HG03196 (cell line): ENCODE measurements around the gene MGAT5B.

Experiments used
- ATAC-seq: cut with Tn5 transposase; IDR thresholded peaks from one replicate; pipeline ENCODE4 v1.9.1; 2021; ENCODE audit not compliant: unreplicated experiment

The MGAT5B gene

DNA sequence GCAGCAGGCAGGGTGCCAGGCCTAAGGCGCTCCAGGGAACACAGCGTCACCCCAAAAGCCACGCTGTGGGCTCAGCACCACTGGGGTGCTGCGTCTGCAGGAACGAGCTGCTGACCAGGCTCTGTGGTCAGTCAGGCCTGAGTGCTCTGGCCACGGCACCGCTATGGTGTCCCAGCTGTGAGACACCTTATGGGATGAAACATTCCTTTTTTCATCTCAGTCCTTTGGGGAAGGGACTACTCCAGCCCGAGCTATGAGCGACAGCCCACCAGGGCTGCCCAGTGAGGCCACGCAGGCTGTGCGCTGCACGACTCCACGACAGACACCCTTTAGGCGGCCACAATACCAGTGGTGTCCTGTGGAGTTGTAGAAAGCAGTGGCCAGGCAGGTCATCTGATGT lies 11.1 kb downstream of the MGAT5B start:
- no peak for ATAC-seq

DNA sequence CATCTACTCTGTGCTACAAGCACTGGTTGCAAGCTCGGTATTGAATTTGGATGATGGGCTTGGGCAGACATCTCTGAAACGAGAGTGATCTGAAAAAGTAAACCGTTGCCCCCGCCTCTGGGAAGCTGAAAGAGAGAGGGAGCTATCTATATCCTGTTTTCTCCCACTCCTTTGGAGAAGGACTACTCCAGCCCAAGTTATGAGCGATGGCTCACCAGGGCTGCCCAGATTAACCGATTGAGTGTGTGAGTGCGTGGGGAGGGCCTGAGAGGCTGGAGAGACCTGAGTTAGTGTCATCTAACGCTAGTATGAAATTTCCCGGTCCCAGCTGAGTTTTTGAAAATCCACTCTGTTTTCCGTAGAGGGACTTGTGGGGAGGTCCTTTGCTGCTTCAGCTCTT lies 11.5 kb downstream of the MGAT5B start:
- ATAC-seq = no peak

DNA sequence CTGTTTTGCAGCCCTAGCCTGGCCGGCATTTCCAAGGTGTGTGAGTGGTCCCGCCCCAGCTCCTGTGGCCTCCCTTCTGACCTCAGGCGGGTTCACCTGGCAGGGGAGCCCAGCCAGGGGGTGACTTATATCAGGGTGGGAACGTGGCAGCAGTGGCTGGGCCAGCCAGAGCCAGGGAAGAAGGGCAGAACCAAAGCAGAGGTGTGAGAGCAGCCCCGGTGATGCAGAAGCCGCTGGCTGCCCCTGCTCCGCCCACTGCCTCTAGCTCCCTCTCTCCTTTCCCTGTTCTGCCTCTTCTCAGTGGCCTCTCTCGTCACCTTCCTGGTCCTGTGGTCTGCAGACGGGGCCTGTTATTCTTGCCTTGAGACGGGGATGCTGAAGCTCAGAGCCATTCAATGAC lies 12.1 kb downstream of the MGAT5B start:
- ATAC-seq = no peak

DNA sequence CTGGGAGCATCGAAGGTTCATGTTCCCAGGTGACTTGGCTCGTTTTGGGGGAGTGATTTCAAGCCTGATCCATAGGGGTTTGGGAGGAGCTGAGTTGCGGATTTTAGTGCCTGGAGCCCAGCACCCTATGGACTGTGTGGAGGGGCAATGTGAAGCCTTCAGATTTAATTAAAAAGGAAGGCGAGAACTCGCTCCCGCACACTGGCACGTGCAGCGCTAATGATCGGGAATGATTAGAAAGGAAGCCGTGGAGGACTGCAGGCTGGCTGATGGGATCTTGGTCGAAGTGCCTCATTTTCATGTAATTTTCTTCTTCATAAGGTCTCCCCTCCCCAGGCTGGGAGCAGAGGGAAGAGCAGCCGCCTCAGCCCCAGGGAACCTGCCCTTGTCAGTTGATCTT lies 12.8 kb downstream of the MGAT5B start:
- ATAC-seq = no peak

DNA sequence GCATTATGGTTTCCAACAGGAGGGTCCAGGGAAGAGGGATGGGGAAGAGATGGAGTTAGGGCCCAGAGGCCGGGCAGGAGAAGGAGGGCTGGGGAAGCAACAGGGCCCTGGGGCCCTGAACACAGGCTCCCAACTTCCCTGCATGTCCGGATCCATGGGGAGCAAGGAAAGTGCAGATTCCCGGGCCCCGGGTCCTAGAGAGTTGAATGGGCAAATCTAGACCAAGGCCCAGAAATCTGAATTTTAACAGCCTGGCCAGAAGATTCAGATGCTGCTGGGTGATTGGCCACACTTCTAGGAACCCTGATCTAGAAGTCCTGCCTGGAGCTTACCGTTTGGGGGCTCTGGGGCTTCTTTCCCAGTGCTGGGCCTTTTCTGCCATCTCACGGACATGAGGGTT lies 13.2 kb downstream of the MGAT5B start:
- no peak for ATAC-seq

DNA sequence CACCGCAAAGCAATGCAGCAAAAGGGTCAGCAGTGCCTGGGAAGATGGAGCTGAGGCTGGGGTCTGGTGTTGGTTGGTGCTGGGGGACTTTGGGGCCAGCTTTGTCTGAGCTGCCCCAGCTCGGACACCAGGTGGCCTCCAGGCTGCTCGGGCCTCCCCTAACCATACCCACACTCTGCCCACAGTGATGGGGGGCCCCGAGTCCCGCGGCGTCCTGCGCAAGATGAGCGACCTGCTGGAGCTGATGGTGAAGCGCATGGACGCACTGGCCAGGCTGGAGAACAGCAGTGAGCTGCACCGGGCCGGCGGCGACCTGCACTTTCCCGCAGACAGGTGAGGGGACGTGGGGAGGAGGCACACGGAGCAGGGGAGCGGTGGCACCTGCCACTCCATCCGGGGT lies 13.8 kb downstream of the MGAT5B start:
- no peak for ATAC-seq

DNA sequence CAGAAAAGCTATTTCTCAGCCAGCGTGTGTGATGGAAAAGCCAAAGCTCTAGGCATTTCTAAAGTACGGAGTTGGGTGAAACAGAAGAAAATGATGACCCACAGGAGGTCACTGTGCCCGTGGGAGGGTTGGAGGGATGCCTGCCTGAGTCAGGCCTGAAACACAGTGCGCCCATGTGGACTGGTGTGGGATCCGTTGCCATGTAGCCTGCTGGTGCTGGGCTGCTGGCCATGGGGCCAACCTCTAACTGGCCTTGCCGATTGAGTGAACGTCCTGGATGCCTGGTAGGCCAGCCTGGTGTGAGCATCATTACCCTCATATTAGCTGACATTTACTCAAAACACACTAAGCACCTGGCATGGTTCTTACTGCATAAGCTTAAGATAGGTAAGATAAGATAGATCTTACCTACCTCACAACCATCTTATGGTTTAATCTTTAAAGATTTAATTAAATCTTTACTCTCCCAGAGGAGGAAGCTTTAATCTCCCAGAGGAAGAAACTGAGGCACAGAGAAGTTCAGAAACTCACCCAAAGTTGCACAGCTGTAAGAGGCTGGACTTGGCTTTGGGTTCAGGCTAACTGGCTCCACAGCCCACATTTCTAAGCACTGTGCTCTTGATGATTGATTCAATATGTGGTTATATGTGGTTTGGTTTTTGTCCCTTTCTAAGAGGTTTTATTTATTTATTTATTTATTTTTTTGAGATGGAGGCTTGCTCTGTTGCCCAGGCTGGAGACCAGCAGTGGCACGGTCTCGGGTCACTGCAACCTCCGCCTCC lies 15.7 kb downstream of the MGAT5B start:
- ATAC-seq = no peak

DNA sequence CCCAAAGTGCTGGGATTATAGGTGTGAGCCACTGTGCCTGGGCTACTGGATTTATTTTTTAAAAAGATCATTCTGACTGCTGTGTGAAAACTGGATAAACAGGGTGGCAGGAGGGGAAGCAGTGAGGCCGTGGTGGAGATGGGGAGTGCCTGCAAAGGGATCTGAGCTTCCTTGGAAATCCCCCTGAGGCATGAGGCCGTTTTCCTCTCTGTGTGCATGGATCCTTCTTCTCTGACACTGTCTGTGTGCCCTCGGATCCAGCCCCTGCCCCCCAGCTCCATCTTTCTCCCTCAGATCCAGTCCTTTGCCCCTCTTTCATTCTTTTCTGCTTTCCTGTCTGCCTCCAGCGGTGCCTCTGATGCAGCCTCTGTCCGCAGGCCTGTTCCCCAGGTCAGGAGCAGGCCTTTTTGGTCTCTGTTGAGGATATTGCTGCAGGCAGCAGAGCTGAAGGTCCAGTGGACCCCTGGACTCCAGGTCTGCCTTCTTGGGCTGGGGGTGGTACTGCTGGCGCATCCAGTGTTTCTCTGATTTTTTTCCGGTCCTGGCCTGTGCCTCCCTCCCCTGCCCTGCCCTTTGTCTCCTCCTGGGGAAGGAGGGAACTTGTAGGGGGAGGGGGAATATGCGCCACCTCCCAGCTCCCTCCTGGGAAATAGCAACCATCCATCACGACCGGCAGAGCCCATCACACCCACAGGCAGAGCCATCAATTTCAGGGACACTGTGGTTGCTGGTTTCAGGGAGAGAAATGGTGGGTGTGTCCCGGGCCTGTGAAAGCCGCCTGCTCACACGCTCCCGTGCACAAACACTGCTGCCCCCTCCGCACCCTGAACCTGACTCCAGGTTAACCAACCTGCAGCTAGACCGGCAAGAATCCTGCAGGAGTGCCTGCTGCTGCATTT lies 17.0 kb downstream of the MGAT5B start:
- no peak for ATAC-seq

DNA sequence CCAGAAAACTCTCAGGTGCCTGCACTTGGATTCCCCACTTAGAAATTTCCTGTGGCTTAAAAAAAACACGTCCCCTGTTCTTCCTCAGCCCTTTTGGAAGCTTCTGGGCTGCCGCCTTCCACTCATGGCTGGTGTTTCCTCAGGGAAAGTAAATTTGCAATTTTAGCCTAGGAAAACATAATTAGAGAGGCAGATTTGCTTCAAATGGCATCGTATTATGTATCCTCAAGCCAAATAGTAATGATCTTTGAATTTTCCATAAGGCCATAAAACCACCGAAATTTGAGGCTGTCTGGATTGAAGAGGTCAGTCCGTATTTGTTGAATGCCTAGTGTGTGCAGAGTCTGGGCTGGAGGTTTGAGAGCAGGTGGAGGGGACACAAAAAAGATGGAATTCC lies 17.7 kb downstream of the MGAT5B start:
- no peak for ATAC-seq

DNA sequence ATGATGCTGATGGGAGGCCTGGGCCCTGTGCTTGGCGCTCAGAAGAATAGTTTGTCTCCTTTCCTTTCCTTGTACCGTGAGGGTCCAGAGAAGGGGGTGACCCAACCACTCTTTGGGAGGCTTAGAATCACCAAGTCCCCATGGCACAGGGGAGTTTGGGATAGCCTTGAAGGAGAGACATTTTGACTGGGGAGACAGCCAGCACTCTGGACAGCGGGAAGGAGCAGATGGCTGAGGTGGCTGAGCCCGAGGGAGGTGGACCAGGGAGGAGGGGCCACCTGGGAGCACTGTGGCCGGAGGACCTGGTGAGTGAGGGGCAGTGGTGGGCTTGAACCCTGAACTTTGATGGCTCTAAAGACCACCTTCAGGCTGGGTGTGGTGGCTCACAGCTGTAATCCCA lies 18.2 kb downstream of the MGAT5B start:
- no peak for ATAC-seq

DNA sequence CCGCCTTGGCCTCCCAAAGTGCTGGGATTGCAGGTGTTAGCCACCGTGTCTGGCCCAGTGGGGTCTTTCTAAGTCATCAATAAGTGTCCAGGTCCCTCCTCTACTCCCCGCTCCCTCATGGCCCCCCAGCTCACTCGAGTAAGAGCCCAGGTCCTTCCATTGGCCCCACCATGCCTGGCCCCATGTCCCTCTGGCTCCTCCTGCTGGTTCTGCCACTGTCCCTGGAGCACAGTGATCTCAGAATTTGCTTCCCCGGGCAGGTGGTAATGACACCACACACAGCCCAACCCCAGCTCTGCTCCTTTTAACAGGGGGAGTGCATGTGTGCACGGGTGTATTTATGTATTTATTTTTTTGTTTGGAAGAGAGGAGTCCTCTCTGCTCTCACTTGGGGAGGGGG lies 19.6 kb downstream of the MGAT5B start:
- ATAC-seq = no peak

DNA sequence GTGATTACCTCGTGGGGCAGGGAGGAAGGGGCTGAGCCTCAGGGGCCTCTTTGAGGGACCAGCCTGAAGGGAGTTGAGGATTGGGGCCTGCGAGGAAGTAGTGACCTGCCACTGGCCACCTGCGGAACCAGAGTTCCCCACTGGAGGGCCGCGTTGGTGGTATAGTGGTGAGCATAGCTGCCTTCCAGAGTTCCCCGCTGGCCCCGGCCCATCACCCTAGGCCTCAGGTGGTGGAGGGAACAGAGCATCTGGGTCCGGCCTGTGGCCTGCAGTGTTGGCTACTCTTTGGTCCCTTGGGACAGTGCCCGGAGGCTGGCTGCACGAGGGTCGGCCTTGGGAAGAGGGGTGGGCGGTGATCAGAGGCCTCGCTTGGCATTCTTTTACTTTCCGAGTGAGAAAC lies 20.5 kb downstream of the MGAT5B start:
- no peak for ATAC-seq

DNA sequence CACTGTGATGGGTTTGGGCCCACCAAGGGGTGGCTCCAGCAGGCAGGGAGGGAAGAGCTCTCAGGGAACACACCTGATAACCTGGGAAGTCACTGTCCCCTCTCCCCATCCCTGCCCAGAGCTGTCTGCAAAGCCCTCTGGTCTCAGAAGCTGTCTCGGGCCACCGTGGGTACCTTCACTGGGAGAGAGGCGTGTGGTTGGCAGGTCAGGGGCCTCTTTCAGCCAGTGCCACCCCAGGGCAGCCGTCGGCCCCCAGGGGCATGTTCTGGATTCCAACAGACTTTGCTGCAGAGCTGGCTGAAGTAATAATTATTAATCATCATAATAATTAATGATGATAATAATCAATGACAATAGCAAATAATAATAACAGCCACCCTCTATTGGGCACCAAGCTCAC lies 21.1 kb downstream of the MGAT5B start:
- ATAC-seq = no peak

DNA sequence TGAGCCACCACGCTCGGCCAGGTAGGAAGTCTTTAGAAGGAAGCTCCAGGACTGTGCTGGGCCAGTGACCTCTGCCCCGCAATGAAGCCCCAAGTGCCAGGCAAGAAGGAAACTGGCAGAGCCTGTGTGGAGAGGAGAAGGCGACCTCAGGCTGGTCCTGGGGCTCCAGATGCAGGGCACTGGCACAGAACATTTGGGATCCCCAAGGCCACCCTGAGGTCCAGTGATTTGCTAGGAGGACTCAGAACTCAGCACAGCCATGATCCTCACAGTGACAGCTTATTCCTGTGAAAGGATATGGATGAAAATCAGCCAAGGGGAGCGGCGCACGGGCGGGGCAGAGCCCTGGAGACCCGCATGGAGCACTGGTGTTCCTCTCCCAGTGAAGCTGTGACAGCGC lies 24.1 kb downstream of the MGAT5B start:
- no peak for ATAC-seq

DNA sequence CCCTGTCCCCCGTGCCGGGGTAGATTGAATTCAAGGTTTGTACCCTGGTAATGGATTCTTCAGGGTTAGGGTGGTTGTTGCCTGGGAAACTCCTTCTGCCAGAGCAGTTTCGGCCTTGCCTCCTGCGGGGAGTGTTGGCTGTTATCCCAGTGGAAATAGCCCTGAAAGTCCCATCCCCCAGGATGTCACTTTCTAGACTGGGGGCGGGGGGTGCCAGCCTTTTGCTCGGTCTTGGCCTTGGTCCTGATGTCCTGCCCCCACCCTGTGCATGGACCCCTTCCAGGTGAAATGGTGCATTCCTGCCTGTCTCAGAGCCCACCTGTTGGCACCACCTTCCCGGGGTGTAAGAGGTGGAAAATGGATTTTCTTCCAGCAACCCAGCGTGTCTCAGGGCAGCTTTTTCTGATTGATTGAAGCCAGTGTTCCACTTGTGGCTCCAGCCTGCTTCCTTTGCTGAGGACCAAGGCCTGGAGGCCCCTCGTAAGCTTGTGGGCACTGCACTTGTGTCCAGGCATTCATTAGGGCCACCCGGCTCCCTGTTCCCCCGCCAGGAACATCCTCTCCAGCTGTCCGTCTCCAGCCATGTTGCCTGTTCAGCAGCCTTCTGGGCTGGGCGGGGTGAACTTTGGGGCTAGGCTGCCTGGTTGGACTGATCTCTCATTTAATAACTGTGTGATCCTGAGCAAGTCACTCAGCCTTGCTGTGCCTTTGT lies 25.6 kb downstream of the MGAT5B start:
- ATAC-seq = no peak

DNA sequence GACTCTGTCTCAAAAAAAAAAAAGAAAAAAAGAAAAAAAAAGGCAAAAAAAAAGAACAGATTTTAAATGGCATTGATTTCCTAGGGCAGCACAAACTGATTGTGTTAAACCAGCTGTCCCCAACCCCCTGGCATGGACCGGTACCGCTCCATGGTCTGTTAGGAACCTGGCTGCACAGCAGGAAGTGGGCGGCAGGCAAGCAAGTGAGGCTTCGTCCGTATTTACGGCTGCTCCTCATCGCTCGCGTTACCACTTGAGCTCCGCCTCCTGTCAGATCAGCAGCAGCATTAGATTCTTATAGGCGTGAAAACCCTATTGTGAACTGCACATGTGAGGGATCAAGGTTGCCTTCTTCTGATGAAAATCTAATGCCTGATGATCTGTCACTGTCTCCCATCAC lies 26.6 kb downstream of the MGAT5B start:
- no peak for ATAC-seq

DNA sequence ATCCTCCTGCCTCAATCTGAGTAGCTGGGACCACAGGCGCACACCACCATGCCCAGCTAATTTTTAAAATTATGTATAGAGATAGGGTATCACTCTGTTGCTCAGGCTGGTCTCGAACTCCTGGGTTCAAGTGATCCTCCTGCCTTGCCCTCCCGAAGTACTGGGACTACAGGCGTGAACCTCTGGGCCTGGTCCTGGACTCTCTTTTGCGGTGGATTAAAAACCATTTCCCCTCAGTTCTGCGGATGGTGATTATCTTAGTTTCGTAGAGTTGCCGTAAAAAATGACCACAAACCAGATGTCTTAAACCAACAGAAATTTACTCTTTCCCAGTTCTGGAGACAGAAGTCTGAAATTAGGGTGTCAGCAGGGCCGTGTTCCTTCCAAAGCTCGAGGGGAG lies 28.8 kb downstream of the MGAT5B start:
- no peak for ATAC-seq

DNA sequence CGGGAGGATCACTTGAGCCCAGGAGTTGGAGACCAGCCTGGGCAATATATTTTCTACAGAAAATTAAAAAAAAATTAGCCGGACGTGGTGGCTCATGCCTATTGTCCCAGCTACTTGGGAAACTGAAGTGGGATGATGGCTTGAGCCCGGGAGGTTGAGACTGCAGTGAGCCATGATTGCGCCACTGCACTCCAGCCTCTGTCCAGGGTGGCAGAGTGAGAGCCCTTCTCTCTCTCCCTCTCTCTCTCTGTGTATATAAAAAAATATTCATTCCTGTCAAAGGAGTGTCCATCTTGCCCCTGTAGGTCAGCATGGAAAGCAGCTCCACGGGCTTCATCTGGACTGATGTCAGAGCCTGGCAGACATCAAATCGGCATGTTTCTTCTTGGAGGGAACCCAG lies 31.2 kb downstream of the MGAT5B start:
- ATAC-seq = no peak

DNA sequence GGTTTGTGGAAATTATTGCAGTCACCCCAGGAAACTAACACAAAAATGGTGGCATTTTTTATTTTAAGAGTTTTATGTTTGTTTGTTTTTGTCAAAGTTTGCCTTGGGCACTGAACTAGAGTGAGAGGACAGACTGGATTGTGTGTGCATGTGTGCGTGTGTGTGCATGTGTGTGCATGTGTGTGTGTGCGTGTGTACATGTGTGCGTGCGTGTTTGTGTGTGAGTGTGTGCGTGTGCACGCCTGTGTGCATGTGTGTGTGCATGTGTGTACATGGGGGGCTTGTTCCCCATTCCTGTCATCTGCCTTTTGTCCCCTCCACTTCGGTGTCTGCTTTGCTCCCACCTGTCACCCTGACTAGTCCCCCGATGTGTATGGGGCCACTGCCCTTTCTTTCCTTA lies 32.5 kb downstream of the MGAT5B start:
- no peak for ATAC-seq

DNA sequence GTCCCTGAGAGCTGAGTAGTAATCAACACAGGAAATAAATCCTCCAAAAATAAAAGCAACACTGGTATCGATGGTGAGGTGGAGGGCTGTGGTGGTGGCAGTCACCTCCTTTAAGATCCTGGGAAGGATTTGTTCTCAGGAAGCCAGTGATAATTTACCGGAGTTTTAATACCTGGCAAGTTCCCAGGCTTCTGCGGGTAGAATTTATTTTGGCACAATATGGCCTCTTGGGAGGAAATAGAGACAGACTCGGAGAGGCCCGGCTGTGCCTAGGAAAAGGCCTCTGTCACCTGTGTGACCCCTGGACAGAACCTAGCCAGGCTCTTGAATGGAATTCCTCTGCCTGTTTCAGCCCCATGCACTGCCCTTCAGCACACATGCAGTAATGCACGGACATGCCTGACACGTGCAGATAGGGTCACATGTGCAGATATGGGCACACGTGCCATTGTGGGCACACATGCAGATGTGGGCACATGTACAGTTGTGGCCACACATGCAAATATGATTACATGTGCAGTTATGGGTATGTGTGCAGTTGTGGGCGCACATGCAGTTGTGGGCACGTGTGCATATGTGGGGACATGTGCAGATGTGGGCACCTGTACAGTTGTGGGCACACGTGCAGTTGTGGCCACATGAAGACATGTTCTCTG lies 33.5 kb downstream of the MGAT5B start:
- no peak for ATAC-seq

DNA sequence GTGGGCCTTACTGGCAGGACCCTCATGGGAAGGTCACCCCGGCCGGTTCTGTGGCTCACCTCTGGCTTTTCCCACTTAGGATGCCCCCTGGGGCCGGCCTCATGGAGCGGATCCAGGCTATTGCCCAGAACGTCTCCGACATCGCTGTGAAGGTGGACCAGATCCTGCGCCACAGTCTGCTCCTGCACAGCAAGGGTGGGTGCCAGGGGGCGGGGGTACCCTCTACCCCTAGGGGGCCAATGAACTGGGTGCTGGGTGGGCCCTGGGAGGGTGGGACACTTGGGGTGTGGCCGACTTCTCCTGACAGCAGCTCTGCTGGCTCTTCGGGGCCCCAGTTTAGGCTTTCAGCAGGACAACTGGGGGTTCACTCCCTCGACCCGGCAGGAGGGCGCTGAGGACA lies 34.3 kb downstream of the MGAT5B start:
- ATAC-seq = no peak
